Myocyte (in vitro differentiated cells): ENCODE results near the gene NEK4. TPM values are rescaled to one million over a fixed set of nuclear protein-coding genes. Genes with fewer than 3 reads are reported as not detected.
"Not testable (repeated sequence)": the region's sequence is repeated elsewhere in the genome, so short reads cannot be mapped to it uniquely, and the experiment has no call there.

Source experiments
- DNase-seq: peaks from one replicate; pipeline ENCODE4 v3.0.0-alpha.2; 2012; ENCODE audit warnings: low read depth
- total RNA-seq: library from RNA; depleted of rRNA; stranded (reverse); fragments of >200 nt; gene quantifications from 2 replicates; pipeline ENCODE4 v1.2.3, GENCODE V29; 2014

NEK4 gene
- total RNA-seq, 1 donor from 2014 or later, result 11.1 TPM

DNA sequence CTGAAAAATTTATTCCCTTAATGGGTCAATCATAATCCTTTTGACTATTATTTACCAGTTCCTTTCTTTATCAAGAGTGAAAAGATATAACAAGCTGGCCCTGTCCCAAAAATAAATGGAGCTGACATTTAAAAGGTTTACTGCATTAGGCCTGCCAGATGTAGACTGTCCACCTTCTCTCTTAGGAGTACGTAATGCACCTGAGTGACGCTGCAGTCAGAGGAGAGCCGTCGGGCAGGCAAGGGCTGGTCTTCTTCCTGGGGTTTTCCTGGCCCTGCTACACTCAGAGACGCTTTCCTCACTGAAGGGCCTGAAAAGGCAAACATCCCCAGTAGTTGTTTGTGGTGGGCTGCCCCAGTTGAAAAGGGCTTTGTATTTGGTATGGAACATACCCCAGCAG is 27.6 kb downstream of the NEK4 start:
- no peak for DNase-seq

GRCh38 chr3:52742418-52743041 is 28.2 kb downstream of the NEK4 start:
- DNase-seq, result peak; percentile 43

- no peak for DNase-seq
Measured at GRCh38 chr3:52739730-52740129, 31.0 kb downstream of the NEK4 start.

DNA sequence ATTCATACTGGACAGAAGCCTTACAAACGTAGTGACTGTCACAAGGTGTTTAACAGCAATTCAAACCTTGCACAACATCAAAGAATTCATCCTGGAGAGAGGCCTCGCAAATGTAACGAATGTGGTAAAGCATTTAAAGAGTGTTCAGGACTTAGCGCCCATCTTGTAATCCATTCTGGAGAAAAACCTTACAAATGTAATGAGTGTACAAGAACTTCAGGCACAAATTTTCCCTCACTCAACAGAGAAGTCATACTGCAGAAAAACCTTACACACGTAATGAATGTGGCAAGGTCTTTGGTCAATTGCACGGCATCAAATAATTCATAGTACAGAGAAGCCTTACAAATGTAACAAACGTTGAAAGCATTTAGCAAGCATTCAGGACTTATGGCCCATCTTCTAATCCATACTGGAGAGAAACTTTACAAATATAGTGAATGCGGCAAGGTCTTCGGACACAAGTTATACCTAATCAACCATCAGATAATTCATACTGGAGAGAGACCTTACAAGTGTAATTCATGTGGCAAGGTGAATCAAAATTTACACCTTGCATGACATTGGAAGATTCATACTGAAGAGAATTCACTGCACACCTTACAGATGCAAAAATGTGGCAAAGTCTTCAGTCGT is 37.4 kb downstream of the NEK4 start:
- DNase-seq, result no peak

DNA sequence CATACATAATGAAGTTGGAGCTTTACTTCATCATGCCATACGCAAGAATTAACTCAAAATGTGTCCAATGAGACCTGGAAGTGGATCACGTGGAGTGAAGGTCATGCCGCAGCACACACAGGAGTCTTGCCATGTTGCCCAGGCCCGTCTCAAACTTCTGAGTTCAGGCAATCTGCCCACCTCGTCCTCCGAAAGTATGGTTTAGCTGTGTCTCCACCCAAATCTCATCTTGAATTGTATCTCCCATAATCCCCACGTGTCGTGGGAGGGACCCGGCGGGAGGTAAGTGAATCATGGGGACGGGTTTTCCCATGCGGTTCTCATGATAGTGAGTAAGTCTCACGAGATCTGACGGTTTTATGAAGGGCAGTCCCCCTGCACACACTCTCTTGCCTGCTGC is 39.1 kb downstream of the NEK4 start:
- no peak for DNase-seq

DNA sequence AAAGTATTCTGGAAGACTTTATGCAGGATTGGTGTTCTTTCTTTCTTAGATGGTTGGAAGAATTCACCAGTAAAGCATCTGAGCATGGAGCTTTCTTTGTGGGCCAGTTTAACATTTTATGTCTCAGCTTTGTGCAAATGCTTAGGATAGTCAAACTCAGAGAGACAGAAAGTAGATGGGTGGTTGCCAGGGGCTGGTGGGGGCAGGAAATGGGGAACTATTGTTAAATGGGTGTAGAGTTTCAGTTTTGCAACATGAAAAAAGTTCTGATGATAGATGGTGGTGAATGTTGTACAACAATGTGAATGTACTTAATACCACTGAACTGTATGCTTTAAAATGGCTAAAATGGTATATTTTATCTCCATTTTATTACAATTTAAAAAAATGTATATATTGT is 40.1 kb downstream of the NEK4 start:
- DNase-seq, result no peak

DNA sequence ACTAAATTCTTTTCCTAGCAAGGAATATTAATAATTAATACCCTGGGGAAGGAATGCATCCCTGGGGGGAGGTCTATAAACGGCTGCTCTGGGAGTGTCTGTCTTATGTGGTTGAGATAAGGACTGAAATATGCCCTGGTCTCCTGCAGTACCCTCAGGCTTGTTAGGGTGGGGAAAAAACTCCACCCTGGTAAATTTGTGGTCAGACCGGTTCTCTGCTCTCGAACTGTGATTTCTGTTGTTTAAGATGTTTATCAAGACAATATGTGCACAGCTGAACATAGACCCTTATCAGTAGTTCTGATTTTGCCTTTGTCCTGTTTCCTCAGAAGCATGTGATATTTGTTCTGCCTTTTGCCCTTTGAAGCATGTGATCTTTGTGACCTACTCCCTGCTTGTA is 42.0 kb downstream of the NEK4 start:
- DNase-seq, result not testable (repeated sequence)

DNA sequence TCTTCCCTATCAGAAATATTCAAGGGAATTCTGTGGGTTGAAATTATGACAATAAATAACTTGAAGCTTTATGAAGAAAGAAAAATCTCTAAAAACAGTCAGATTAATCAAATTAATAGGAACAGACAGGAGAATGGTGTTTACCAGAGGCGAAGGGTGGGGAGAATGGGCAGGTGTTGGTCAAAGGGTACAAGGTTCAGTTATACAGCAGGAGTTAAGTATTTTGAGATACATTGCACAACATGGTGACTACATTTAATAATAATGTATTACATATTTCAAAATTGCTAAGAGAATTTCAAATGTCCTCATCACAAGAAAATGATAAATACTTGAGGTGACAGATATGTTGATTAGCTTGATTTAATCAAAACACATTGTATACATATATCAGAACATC is 46.2 kb downstream of the NEK4 start:
- DNase-seq, result no peak

DNA sequence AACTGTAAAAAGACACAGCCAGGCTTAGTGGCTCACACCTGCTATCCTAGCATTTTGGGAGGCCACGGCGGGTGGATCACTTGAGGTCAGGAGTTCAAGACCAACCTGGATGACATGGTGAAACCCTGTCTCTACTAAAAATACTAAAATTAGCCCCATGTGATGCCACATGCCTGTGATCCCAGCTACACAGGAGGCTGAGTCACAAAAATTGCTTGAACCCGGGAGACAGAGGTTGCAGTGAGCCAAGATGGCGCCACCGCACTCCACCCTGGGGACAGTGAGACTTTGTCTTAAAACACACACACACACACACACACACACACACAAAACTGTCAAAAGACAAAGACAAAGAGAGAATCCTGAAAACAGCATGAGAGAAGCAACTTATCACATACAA is 46.8 kb downstream of the NEK4 start:
- no peak for DNase-seq

DNA sequence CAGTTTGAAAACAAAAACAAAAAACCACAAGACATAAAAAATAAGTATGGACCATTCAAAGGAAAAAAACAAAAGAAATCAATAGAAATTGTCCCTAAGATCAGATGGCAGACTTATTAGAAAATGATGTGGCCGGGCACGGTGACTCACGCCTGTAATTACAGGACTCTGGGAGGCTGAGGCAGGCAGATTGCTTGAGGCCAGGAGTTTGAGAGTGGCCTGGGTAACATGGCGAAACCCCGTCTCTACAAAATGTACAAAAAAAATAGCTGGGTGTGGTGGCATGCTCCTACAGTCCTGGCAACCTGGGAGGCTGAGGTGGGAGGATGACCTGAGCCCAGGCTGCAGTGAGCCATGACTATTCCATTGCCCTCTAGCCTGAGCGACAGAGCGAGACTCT is 48.2 kb downstream of the NEK4 start:
- no peak for DNase-seq

DNA sequence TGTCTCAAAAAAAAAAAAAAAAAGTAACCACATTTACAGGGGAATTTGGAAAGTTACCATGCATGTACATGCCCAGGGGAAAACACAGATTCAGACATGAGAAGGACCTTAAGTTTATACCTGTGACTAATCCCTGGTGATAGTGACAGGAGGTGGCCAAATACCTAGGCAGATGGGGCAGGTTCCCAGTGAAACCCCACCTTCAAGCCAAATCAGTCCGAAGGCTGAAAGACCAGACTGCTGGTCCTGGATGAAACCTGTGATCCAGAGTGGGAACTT is 49.1 kb downstream of the NEK4 start:
- no peak for DNase-seq

DNA sequence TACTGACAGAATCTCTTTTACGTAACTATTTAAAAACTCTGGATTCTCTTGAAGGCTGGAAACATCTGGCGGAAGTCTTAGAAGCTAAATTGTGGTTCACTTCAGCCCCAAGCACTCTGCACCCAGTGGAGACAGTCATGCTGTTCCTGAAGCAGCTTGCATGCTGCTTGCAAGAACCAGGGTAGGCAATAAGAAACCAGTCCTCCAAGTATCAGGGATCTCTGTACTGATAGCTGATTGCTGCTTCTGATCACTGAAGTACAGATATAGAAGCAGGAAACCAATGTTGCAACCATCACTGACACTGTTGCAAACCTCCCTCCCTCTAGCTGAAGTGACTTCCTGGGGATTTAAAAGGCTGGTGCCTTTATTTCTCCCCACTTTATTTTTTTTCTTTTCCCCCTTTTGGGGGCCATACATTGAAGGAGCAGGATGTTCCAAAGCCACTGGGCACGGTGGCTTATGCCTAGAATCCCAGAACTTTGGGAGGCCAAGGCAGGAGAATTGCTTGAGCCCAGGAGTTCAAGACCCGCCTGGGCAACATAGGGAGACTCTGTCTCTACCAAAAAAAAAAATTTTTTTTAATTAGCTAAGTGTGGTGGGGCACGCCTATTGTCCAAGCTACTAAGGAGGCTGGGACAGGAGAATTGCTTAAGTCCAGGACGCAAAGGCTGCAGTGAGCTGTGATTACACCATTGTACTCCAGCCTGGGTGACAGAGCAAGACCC is 49.6 kb downstream of the NEK4 start:
- no peak for DNase-seq

DNA sequence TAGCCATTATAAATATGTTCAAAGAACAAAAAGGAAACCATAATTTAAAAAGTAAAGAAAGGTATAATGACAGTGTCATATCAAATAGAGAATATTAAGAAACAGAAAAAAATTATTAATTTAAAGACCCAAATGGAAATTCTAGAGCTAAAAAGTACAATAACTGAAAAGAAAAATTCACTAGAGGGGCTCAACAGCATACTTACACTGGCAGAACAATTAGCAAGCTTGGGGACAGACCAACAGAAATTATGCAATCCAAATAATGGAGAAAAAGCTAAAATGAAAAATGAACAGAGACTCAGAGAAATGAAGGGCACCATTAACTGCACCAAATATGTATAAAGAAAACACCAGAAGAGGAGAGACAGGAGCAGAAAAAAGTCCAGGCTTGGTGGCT is 51.1 kb downstream of the NEK4 start:
- no peak for DNase-seq

GRCh38 chr3:52715714-52716305 is 54.9 kb downstream of the NEK4 start:
- DNase-seq, result no peak

- DNase-seq, result no peak
Measured at GRCh38 chr3:52714335-52715302, 56.1 kb downstream of the NEK4 start.

DNA sequence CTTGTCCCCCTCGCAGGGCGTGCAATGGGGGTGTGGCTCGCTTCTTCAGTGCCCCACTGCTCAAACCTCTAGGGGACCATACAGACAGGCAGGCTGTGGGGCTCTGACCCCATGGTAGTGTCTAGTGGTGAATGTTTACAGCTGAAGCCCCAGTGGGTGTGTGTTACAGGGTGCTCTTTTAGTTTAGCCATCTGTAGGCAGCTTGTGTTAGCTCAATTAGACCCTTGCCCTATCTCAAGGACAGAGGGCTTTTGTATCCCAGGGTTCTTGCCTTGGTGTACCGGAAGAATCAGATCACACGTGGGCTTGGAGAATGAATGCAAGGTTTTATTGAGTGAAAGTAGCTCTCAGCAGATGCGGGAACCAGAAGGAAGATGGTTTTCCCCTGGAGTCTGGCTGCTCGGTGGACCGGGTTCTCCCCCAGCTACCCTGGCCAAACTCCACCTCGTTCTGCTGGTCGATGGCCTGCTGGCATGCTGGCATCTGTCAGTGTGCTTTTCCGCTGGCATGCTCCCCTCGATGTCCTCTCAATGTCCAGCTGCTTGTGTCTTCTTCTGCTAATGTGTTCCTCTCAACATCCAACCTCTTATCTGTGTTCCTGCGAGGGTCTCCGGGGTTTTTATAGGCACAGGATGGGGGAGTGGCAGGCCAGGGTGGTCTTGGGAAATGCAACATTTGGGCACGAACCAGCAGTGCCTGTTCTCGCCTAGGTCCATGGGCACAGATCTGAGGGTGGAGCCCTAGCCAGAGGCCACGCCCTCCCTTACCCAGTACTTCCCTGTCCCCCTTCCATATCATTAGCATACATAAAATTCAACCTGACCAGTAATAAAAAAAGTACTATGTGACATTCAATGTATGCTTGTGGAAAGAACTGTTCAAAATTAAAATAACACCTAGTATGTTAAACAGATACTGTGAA is 58.2 kb downstream of the NEK4 start:
- DNase-seq, result no peak

GRCh38 chr3:52710512-52710911 is 60.2 kb downstream of the NEK4 start:
- no peak for DNase-seq

DNA sequence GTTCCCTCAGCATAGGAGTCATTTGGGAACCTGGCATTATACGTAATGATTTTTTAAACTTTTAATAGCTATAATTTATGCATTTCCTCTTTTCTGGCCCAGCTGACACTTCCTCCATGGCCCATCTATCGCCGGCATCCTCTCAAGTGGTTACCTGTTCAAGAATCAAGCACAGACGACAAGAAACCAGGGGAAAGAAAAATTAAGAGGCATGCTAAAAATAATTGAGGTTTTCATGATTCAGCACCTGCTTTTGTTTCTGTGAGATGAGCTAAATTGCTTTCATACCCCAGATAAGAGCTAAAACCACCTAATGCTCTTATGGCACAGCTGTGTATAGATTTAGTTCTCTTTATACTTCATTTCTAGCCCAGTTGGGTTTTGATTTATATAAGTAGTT is 63.2 kb downstream of the NEK4 start:
- DNase-seq, result no peak

DNA sequence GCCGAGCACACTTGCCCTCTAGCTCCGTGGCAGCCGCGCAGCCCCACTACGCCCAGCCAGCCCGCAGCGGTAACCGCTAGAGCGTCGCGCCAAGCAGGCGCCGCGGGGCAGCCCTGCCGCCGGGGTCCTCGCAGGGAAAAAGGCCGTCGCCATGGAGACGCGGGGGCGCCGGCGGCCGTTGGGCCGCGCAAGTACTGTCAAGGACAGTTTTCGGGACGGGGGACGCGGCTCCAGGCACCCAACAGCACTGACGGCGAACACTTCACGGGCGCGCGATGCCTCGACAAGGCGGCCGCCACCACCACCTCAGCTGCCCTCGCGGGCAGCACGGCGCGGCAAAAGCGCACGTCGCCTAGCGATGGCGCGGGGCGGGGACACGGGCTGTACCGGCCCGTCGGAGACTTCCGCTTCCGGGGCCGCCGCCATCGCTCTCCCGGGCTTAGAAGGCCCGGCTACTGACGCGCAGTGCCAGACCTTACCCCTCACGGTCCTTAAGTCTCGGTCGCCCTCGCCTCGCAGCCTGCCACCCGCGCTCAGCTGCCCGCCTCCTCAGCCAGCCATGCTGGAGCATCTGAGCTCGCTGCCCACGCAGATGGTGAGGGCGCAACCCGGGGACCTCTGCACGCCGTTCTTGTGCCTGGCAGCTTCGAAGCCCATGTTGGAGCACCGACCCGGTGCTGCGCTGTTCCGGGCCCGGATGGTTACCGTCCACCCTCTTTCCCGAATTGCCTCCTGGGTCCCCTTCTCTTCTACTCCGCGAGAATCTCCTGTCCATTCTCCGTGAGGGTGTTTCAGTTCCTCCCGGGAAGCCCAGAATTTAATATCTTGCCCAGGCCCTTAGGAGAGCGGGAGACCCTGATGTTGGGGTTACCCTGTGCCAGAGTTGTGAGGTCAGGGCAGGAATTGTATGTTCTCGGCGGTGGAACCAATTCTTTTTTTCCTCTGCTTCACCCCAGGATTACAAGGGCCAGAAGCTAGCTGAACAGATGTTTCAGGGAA is 64.8 kb downstream of the NEK4 start, which contains the start of the genes GLT8D1 and SPCS1:
Gene GLT8D1 (minus strand): TSS at position 104 of the 999 bp plus-strand sequence. CDS start 5,331 bp downstream, outside the sequence.
Gene SPCS1 (plus strand): TSS at position 419 of the 999 bp plus-strand sequence. CDS start 141 bp downstream, at position 560.
- DNase-seq, result peak; percentile 88
